Measurements from ENCODE around the gene IL22RA1.

The IL22RA1 gene

GRCh38 chr1:24182061-24182460 lies 39.1 kb upstream of the IL22RA1 start:
- TF ChIP-seq TAF1 (IDR thresholded peaks at IDR 0.05; ENCODE audit: borderline replicate concordance, insufficient read depth, low read length) (no peak), REST (IDR thresholded peaks at IDR 0.05; ENCODE audit: insufficient read depth in 1 of 2, low read depth in 2 of 2, low read length in 2 of 2) (no peak), POLR2AphosphoS5 (IDR thresholded peaks at IDR 0.05; ENCODE audit: low read depth, low read length) (no peak), FOXP2 (optimal IDR thresholded peaks at IDR 0.05; ENCODE audit: borderline replicate concordance, extremely low read depth, extremely low read length, insufficient read depth) (no peak), SIN3A (IDR thresholded peaks at IDR 0.05; ENCODE audit: borderline replicate concordance, insufficient read depth, low read length) (no peak)

GRCh38 chr1:24181619-24182018 lies 38.7 kb upstream of the IL22RA1 start:
- TF ChIP-seq POLR2AphosphoS5 (IDR thresholded peaks at IDR 0.05; ENCODE audit: low read depth, low read length) (no peak), FOXP2 (optimal IDR thresholded peaks at IDR 0.05; ENCODE audit: borderline replicate concordance, extremely low read depth, extremely low read length, insufficient read depth) (no peak), SIN3A (IDR thresholded peaks at IDR 0.05; ENCODE audit: borderline replicate concordance, insufficient read depth, low read length) (no peak), TAF1 (IDR thresholded peaks at IDR 0.05; ENCODE audit: borderline replicate concordance, insufficient read depth, low read length) (no peak), REST (IDR thresholded peaks at IDR 0.05; ENCODE audit: insufficient read depth in 1 of 2, low read depth in 2 of 2, low read length in 2 of 2) (no peak)

- no peak for TF ChIP-seq FOXP2 (optimal IDR thresholded peaks at IDR 0.05; ENCODE audit: borderline replicate concordance, extremely low read depth, extremely low read length, insufficient read depth)
- TF ChIP-seq SIN3A (IDR thresholded peaks at IDR 0.05; ENCODE audit: borderline replicate concordance, insufficient read depth, low read length) = no peak
- TF ChIP-seq REST (IDR thresholded peaks at IDR 0.05; ENCODE audit: insufficient read depth in 1 of 2, low read depth in 2 of 2, low read length in 2 of 2) = no peak
- no peak for TF ChIP-seq POLR2AphosphoS5 (IDR thresholded peaks at IDR 0.05; ENCODE audit: low read depth, low read length)
- no peak for TF ChIP-seq TAF1 (IDR thresholded peaks at IDR 0.05; ENCODE audit: borderline replicate concordance, insufficient read depth, low read length)
These were observed 37.7 kb upstream of the IL22RA1 start for GRCh38 chr1:24180676-24181075.

- TF ChIP-seq POLR2AphosphoS5 (IDR thresholded peaks at IDR 0.05; ENCODE audit: low read depth, low read length) = no peak
- no peak for TF ChIP-seq REST (IDR thresholded peaks at IDR 0.05; ENCODE audit: insufficient read depth in 1 of 2, low read depth in 2 of 2, low read length in 2 of 2)
These were observed 36.4 kb upstream of the IL22RA1 start for GRCh38 chr1:24179251-24179840.

DNA sequence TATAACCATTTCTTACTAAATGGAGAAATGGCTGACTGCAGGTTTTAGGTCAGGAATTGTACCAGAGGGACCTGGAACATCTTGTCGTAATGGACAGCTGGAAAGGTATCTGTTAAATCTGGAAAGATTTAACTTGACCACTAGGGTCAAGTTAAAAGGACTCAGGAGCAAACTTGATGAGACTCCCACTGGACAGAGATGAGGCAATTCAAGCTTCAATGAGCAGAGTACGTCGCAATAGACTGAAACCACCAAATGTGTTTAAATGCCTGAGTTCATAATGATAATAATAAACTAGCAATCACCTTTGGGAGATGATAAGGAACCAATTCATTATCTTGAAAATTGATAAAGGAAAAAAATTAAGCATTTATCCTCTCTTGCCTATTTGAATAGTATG lies 35.5 kb upstream of the IL22RA1 start:
- TF ChIP-seq FOXP2 (optimal IDR thresholded peaks at IDR 0.05; ENCODE audit: borderline replicate concordance, extremely low read depth, extremely low read length, insufficient read depth) (no peak), POLR2AphosphoS5 (IDR thresholded peaks at IDR 0.05; ENCODE audit: low read depth, low read length) (no peak), SIN3A (IDR thresholded peaks at IDR 0.05; ENCODE audit: borderline replicate concordance, insufficient read depth, low read length) (no peak), TAF1 (IDR thresholded peaks at IDR 0.05; ENCODE audit: borderline replicate concordance, insufficient read depth, low read length) (no peak), REST (IDR thresholded peaks at IDR 0.05; ENCODE audit: insufficient read depth in 1 of 2, low read depth in 2 of 2, low read length in 2 of 2) (no peak)

Data from PFSK-1 (cell line).